ENCODE measurements around the gene MRPL18. TPM values are rescaled to one million over a fixed set of nuclear protein-coding genes. Genes with fewer than 3 reads are reported as not detected.

MRPL18 gene
- total and polyA plus RNA-seq, 9 of the 15 experiments (the other 6 are each of a cell fraction or from before 2014, with no cell fraction given) = 149 to 456 (median 196) TPM

DNA sequence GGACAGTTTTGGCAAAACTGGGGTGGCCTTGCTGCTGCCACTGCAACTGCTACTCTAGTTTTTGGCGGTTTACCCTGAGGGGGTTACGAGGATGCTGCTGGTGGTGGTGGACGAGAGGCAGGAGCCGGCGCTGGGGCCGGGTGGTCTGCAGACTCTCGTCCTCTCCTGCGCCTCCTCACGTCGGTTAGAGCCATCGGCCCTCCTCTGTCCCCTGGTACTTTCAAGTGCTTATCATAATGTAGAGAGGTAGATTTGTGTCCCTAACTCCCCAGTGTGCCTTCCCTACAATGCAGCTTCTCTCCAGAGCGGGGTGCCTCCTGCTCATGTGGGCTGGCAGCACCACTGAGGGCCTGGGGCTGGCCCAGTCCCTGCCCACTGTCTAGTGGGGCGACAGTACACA is 35.7 kb downstream of the MRPL18 start:
- no peak for ATAC-seq
- no peak overlapping the region for H3K4me2 ChIP-seq (ENCODE audit: insufficient read depth, low read length)
- peaks cover 79 to 80% of the 10 kb centered on the region in 2 experiments for H3K27me3 ChIP-seq (ENCODE audit: control insufficient read depth in 2 of 2, insufficient read depth in 2 of 2, low read length in 2 of 2)
- no peak overlapping the region for H3K9ac ChIP-seq (ENCODE audit: insufficient read depth in 1 of 2, low read depth in 2 of 2, low read length in 2 of 2)
- WGBS (ENCODE audit: insufficient coverage, low coverage, missing lambda C conversion rate) = 2% methylated on average over 13 of the region's 13 CpGs
- BruUV-seq (replicated peaks) = no TSS peak
- H3K9me3 ChIP-seq (replicated peaks; ENCODE audit: control insufficient read depth, insufficient read depth, low read depth, low read length) = no peaks in the 10 kb centered on the region
- no peak for FAIRE-seq
- POLR2A ChIA-PET = interaction anchor here (1.2 kb wide), 1 partner anchor 13 kb away, joined by 4 read pairs; no protein-coding TSS in a partner anchor
- no peak overlapping the region for H3K27ac ChIP-seq (ENCODE audit: extremely low read depth, low read depth, low read length)
- no peak overlapping the region for H3K4me3 ChIP-seq
- no peaks in the 10 kb centered on the region for H3K79me2 ChIP-seq (ENCODE audit: control insufficient read depth, insufficient read depth, low read length)
- intact Hi-C loops (cut with micrococcal nuclease) (no loop called here), in situ Hi-C loops (cut with MboI) (no loop called here)
- peaks cover 0 to 4% of the 10 kb centered on the region in 2 experiments; a peak in 2 of 5 replicates for H3K4me1 ChIP-seq (replicated peaks in 1 of 2; ENCODE audit: control insufficient read depth in 2 of 2, insufficient read depth in 2 of 2, low read length in 2 of 2)
- TF ChIP-seq, protein P1, sequence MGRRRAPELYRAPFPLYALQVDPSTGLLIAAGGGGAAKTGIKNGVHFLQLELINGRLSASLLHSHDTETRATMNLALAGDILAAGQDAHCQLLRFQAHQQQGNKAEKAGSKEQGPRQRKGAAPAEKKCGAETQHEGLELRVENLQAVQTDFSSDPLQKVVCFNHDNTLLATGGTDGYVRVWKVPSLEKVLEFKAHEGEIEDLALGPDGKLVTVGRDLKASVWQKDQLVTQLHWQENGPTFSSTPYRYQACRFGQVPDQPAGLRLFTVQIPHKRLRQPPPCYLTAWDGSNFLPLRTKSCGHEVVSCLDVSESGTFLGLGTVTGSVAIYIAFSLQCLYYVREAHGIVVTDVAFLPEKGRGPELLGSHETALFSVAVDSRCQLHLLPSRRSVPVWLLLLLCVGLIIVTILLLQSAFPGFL (CRISPR knock-in tag; IDR thresholded peaks at IDR 0.05) = no peak
- no peak for TF ChIP-seq ZNF699 (CRISPR knock-in tag; IDR thresholded peaks at IDR 0.05; ENCODE audit: insufficient replicate concordance)
- TF ChIP-seq NFE2 (IDR thresholded peaks at IDR 0.05; ENCODE audit: low read depth) = no peak
- no peak for TF ChIP-seq NCOA1 (IDR thresholded peaks at IDR 0.05; ENCODE audit: low read depth)
- no peak for TF ChIP-seq KHSRP (IDR thresholded peaks at IDR 0.05)
- TF ChIP-seq FOXJ3 (CRISPR knock-in tag; IDR thresholded peaks at IDR 0.05) = no peak
- no peak for TF ChIP-seq CREB1 (IDR thresholded peaks at IDR 0.05)
- TF ChIP-seq CREB1 (CRISPR knock-in tag; IDR thresholded peaks at IDR 0.05) = no peak
- TF ChIP-seq ZBTB17 (CRISPR knock-in tag; IDR thresholded peaks at IDR 0.05) = no peak
- TF ChIP-seq NFYB (IDR thresholded peaks at IDR 0.05; ENCODE audit: extremely low read depth, insufficient read length) = no peak
- TF ChIP-seq MCM7 (IDR thresholded peaks at IDR 0.05) = no peak
- no peak for TF ChIP-seq THRA (IDR thresholded peaks at IDR 0.05)
- no peak for TF ChIP-seq HNRNPLL (IDR thresholded peaks at IDR 0.05; ENCODE audit: low read depth, low read length, poor library complexity, severe bottlenecking)
- no peak for TF ChIP-seq POLR2H (tag; IDR thresholded peaks at IDR 0.05; ENCODE audit: low read depth)
- peaks cover 4% of the 10 kb centered on the region for H3K9me1 ChIP-seq (ENCODE audit: control insufficient read depth, insufficient read depth, low read length)
- CTCF ChIA-PET (ENCODE audit: low intra/inter-chr PET ratio) = no interaction called here
- no peaks in the 10 kb centered on the region for H3K36me3 ChIP-seq (ENCODE audit: control insufficient read depth, insufficient read depth, low read length)
- H2AFZ ChIP-seq (ENCODE audit: low read depth, low read length) = no peak overlapping the region
- no peak for DNase-seq (ENCODE audit: extremely low read depth in 1 of 4, low spot score in 3 of 4)
- 0 out of 2 replicates have a peak, but pooled peaks cover 3% of the 10 kb centered on the region for H4K20me1 ChIP-seq (replicated peaks; ENCODE audit: control insufficient read depth, insufficient read depth, low read length)

Measured in K562 (cell line).